Parathyroid adenoma (tissue), 2 donors: ENCODE data around the gene TRMT61A.

ENCODE experiments used
- H2AFZ ChIP-seq: fragments of 300-600 bp; sonication (generic); one replicate; pipeline ENCODE4 v1.7.0; 2017; ENCODE audit warnings: antibody characterized with exemption, mild to moderate bottlenecking
- H3K27ac ChIP-seq: fragments of 300-600 bp; sonication (generic); one replicate; pipeline ENCODE4 v1.7.0; 2017
- H3K27me3 ChIP-seq: fragments of 300-600 bp; sonication (generic); one replicate; pipeline ENCODE4 v1.7.0; 2017; ENCODE audit warnings: low read length; ENCODE audit not compliant: control insufficient read depth, insufficient read depth
- H3K36me3 ChIP-seq: fragments of 300-600 bp; sonication (generic); one replicate; pipeline ENCODE4 v1.7.0; 2017; ENCODE audit warnings: low read length; ENCODE audit not compliant: control insufficient read depth, insufficient read depth
- H3K4me1 ChIP-seq: fragments of 300-600 bp; sonication (generic); one replicate; pipeline ENCODE4 v1.7.0; 2017; ENCODE audit warnings: control low read depth
- H3K4me2 ChIP-seq: fragments of 300-600 bp; sonication (generic); one replicate; pipeline ENCODE4 v1.7.0; 2017; ENCODE audit warnings: low read length
- H3K4me3 ChIP-seq: fragments of 300-600 bp; sonication (generic); one replicate; pipeline ENCODE4 v1.7.0; 2017; ENCODE audit warnings: low read depth, low read length
- H3K79me2 ChIP-seq: fragments of 300-600 bp; sonication (generic); one replicate; pipeline ENCODE4 v1.7.0; 2017; ENCODE audit warnings: control low read depth
- H3K9ac ChIP-seq: fragments of 300-600 bp; sonication (generic); one replicate; pipeline ENCODE4 v1.7.0; 2017; ENCODE audit warnings: mild to moderate bottlenecking
- H3K9me3 ChIP-seq: fragments of 300-600 bp; sonication (generic); one replicate; pipeline ENCODE4 v1.7.0; 2017; ENCODE audit warnings: low read length; ENCODE audit not compliant: control insufficient read depth
- TF ChIP-seq, protein P1 (sequence below): fragments of 300-600 bp; sonication (generic); IDR thresholded peaks from one replicate; pipeline ENCODE4 v1.7.0; 2017; ENCODE audit warnings: antibody characterized with exemption, mild to moderate bottlenecking
- donor health status: primary hyperparathyroidism.

The TRMT61A gene

GRCh38 chr14:103535081-103535890 lies 6.3 kb downstream of the TRMT61A start:
- no peak overlapping the region for H3K27ac ChIP-seq

GRCh38 chr14:103535891-103536565 lies 7.0 kb downstream of the TRMT61A start:
- Histone ChIP-seq H3K27ac (no peak overlapping the region), H3K9ac (no peak overlapping the region), H3K27me3 (no peaks in the 10 kb centered on the region), H2AFZ (no peak overlapping the region), H3K4me3 (no peak overlapping the region), H3K36me3 (no peaks in the 10 kb centered on the region), H3K4me1 (peaks cover 10% of the 10 kb centered on the region), H3K79me2 (no peaks in the 10 kb centered on the region), H3K9me3 (no peaks in the 10 kb centered on the region), H3K4me2 (no peak overlapping the region)
- TF ChIP-seq, protein P1, sequence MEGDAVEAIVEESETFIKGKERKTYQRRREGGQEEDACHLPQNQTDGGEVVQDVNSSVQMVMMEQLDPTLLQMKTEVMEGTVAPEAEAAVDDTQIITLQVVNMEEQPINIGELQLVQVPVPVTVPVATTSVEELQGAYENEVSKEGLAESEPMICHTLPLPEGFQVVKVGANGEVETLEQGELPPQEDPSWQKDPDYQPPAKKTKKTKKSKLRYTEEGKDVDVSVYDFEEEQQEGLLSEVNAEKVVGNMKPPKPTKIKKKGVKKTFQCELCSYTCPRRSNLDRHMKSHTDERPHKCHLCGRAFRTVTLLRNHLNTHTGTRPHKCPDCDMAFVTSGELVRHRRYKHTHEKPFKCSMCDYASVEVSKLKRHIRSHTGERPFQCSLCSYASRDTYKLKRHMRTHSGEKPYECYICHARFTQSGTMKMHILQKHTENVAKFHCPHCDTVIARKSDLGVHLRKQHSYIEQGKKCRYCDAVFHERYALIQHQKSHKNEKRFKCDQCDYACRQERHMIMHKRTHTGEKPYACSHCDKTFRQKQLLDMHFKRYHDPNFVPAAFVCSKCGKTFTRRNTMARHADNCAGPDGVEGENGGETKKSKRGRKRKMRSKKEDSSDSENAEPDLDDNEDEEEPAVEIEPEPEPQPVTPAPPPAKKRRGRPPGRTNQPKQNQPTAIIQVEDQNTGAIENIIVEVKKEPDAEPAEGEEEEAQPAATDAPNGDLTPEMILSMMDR, result no peak

More at GRCh38 chr14:103535081-103535890, 6.3 kb downstream of the TRMT61A start:
- no peak overlapping the region for H3K9ac ChIP-seq
- no peak overlapping the region for H3K4me3 ChIP-seq
- no peak overlapping the region for H2AFZ ChIP-seq
- H3K4me2 ChIP-seq, result no peak overlapping the region
- TF ChIP-seq, protein P1, result no peak
- H3K27me3 ChIP-seq, result no peaks in the 10 kb centered on the region
- no peaks in the 10 kb centered on the region for H3K9me3 ChIP-seq
- H3K36me3 ChIP-seq, result no peaks in the 10 kb centered on the region
- H3K4me1 ChIP-seq, result peaks cover 10% of the 10 kb centered on the region
- no peaks in the 10 kb centered on the region for H3K79me2 ChIP-seq

DNA sequence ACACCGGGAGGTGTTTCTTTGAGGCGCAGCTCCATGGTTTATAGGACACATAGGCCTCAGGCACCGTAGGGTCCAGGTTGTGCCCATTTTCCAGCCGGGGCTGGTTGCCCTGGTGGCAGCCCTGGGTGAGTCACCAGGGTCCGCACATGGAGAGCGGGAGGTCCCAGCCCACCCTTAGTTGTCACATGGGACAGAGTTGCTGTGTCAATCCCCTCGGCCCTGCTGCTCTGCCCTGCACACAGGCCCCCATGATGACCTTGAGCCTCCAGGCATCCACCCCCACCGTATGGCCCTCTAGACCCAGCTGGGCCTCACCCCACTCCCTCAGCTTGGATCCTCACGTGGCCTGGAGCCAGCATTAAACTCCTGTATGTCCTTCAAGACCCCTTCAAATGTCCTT lies 7.7 kb downstream of the TRMT61A start:
- peaks cover 10% of the 10 kb centered on the region for H3K4me1 ChIP-seq
- H3K4me2 ChIP-seq, result no peak overlapping the region
- H2AFZ ChIP-seq, result no peak overlapping the region
- H3K4me3 ChIP-seq, result no peak overlapping the region
- no peaks in the 10 kb centered on the region for H3K79me2 ChIP-seq
- no peak overlapping the region for H3K27ac ChIP-seq
- no peaks in the 10 kb centered on the region for H3K9me3 ChIP-seq
- no peaks in the 10 kb centered on the region for H3K36me3 ChIP-seq
- no peaks in the 10 kb centered on the region for H3K27me3 ChIP-seq
- H3K9ac ChIP-seq, result no peak overlapping the region
- TF ChIP-seq, protein P1, result no peak

GRCh38 chr14:103537175-103537990 lies 8.4 kb downstream of the TRMT61A start:
- H3K27me3 ChIP-seq, result no peaks in the 10 kb centered on the region
- TF ChIP-seq, protein P1, result no peak
- no peak overlapping the region for H3K4me2 ChIP-seq
- H3K79me2 ChIP-seq, result no peaks in the 10 kb centered on the region
- H3K4me3 ChIP-seq, result no peak overlapping the region
- H3K4me1 ChIP-seq, result peaks cover 10% of the 10 kb centered on the region
- H3K27ac ChIP-seq, result no peak overlapping the region
- no peaks in the 10 kb centered on the region for H3K9me3 ChIP-seq
- no peak overlapping the region for H3K9ac ChIP-seq
- H2AFZ ChIP-seq, result no peak overlapping the region
- H3K36me3 ChIP-seq, result no peaks in the 10 kb centered on the region
